Hepatocyte (in vitro differentiated cells): Measurements from ENCODE around the gene LGALS3BP.

ENCODE experiments used
- CTCF ChIP-seq: fragments of 200-600 bp; sonication (generic); IDR thresholded peaks from 2 replicates; pipeline ENCODE4 v1.5.1; 2016; ENCODE audit warnings: antibody characterized with exemption, mild to moderate bottlenecking; ENCODE audit not compliant: poor library complexity
- EZH2 ChIP-seq: fragments of 200-600 bp; sonication (generic); IDR thresholded peaks from 2 replicates; pipeline ENCODE4 v1.6.1; 2016; ENCODE audit warnings: antibody characterized with exemption, mild to moderate bottlenecking, borderline replicate concordance
- EZH2phosphoT487 ChIP-seq: fragments of 200-600 bp; sonication (generic); IDR thresholded peaks from one replicate; pipeline ENCODE4 v1.6.1; 2018; ENCODE audit warnings: antibody characterized with exemption, mild to moderate bottlenecking, low read depth, moderate library complexity; ENCODE audit not compliant: unreplicated experiment, severe bottlenecking

GRCh38 chr17:78995022-78995760, 15.5 kb upstream of the LGALS3BP start:
- no peak for TF ChIP-seq CTCF
- TF ChIP-seq EZH2 = no peak
- no peak for TF ChIP-seq EZH2phosphoT487
